GM18520 (cell line): ENCODE data around the gene GABARAP.

Experiments
- ATAC-seq: cut with Tn5 transposase; IDR thresholded peaks from one replicate; pipeline ENCODE4 v1.9.1; 2021; ENCODE audit not compliant: unreplicated experiment

The GABARAP gene

DNA sequence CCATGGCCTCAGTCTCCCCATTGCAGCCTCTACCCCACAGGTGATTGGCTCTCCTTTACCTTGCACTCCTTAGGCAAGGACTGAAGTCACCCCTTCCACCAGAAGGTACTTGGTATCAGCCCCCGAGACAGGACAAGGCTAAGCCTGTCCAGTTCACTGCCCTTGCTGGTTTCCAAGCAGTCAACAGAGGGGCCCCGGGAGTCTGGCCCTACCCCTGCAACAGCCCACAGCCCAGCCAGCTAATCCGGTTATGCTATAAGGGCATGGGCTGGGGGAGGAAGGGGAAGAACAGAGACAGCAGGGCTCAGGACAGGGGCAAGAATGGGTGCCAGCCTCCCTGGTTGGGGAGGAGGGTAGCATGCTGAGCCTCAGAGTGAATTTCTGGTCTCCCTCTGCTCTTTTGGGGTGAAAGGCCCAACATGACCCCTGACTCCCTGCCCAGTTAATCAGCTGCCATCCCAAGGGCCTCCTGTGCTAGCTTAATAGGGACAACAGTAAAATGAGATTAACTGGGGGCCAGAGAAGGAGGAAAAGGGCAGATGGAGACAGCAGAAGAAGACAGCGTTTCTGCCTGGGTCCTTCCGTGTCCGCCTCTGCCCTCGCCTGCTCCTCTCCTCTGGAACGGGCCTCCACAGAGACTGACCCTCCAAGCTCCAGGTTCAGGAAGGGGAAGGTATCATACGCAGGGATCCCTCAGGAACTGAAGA is 33.3 kb downstream of the GABARAP start:
- no peak for ATAC-seq

DNA sequence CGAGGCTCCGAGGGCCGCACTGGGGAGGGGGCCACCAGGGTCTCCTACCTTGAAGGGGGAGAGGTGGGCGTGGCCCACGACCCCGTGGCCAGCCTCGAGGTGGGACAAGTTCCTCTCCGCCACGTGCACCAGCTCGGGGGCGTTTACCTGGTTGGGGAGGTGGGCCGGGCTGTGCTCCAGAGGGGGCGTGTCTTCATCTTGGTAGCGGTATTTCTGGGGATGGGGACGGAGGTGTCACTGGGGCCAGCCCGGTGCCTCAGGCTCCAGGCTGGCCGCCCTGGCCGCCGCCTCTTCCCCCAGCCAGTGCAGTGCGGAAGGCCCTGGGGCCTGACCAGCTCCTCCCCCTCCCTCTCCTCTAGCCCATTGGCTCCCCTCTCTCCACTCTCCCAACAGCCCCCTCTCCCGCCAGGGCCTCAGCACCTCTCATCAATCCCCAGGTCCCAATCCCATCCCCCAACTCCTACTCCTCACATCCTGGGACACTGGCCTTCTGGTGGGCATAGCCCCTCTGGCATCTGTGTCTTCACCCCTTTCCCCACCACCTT is 34.1 kb downstream of the GABARAP start:
- ATAC-seq, result no peak

DNA sequence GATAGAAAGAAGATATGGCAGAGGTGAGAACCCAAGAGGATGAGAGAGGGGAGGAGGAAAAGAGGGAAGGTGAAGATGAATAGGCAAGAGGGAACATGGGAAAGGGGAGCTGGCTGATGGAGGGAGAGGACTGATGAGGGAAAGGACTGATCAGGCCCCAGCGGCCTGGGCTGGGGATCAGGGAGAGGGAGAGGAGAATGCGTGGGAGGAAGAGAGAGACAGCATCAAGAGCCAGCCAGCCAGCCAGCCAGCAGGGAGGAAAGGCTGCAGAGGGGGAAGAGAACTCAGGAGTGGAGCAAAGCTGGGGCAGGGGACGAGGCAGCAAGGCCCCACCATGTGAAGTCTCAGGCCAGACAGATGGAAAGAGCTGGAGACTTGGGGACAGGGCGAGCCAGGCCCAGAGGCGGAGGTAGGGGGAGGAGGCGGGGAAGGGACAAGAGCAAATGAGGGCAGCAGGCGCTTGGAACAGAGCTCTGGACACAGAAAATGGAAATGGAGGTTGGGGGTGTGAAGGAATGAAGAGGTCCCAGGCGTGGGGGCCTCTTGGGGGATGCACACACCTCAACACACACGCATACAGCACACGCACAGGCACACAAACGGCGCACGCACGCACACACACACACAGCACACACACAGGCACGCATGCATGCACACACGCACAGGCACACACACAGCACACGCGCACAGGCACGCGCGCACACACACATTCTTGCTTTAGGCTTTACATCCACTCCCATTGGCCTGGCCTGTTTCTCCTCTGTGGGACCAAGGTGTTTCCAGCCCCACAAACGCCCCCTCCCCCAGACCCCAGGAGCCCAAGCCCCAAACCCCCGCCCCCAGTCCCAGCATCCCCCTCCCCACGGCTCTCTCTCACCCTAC is 34.9 kb downstream of the GABARAP start:
- no peak for ATAC-seq

DNA sequence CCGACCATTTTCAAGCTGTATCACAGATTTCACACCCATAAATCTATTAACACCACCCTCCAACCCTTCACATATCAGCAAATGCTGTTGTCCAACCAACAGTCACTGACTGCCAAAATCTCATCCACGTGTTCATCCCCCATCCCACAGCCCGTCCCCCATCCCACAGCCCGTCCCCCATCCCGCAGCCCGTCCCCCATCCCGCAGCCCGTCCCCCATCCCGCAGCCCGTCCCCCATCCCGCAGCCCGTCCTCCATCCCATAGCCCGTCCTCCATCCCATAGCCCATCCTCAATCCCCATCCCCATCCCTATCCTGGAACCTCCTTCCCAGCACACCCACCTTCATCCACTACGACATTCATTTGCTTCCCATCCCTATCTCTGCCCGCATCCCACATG is 36.7 kb downstream of the GABARAP start:
- ATAC-seq, result no peak

DNA sequence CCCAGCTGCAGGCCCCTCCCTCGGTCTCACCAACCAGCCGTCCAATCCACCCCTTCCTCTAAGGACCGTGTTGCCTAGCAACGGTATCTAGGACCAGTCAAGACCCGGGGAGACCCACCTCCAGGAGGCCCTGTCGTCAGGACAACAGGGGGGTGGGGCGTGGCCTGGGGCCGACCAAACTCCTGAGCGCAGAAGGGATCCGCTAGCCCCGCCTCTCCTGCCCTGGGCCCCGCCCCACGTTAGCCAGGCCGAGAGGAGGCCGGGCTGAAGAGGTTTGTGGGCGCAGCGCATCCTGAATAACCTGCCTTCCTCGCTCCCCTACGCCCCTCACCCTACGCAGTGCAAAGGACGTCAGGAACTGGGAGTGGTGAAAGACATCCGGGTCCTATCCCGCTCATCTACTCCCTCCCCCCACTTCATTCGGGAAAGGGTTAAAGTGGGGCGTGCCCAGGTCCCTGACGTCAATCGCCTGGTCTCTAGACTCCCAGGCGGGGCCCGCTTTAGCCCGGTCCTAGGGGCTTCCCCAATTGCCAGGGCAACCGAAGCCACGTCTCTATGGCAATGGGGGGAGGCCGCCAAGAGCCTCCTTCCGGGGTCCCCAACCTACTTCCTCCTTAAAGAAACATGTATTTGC is 37.3 kb downstream of the GABARAP start:
- peak; percentile 68 for ATAC-seq

DNA sequence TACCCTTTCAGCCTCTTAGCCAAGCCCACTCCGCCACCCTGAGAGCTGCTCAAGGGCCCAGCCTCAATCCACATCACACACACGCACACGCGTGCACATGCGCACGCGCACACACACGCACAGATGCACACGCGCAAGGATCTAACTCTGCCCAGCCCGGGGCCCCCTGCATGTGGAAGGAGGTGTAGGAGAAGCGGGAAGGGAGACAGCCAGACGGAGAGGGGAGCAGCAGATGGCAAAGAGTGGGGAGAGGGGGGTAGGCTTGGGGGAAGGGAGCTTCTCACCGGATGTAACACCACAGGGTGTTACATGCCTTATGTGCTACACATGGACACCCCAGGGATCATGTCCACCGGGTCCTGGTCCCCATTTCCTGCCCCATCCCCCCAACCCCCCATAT is 37.9 kb downstream of the GABARAP start:
- no peak for ATAC-seq

DNA sequence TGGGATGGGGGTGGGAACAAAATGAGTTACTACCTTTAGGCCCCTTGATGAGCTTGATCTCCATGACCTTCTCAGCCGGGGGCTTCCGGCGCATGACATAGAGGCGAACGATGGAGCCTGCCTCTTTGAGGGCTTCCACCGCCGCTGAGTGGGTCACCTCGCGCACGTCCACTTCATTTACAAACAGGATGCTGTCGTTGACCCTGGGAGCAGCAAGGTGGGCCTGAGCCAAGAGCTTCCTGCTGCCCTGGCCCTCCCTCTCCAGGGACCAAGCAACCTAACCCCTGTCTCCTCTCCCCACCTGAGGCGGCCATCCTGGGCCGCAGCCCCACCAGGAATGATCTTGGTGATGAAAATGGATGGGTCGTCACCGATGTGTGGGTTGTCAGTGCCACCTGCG is 38.9 kb downstream of the GABARAP start:
- ATAC-seq, result no peak

DNA sequence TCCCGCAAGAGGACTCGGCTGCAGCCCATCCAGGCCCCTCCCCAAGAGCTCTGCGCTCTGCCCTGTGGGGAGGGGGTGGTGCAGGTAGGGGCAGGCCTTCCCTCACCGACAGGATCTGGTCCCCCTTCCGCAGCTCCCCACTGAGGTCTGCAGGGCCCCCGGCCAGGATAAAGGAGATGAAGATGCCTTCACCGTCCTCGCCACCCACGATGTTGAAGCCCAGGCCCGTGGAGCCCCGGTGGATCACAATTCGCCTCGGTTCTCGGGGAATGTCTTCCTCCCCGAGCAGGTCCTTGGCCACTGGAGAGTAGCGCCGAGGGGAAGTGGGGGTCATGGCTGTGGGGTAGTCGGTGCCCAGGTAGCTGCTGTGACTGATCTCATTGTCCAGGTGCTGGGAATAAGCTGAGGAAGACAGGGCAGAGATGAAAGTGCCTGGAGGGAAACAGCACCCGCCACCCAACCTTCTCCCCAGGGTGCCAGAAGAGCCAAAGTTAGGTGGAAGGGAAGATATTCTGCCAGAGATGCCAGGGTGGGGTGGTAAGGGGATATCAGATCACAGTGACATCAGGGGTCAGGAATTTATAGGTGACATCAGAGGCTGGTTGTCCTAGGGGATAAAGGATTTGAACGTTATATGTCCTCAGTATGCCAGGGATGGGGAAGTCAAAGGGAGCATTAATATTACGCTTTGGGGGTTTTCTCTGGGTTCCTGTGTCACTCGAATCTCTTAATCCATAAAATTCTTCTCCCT is 45.4 kb downstream of the GABARAP start:
- no peak for ATAC-seq

DNA sequence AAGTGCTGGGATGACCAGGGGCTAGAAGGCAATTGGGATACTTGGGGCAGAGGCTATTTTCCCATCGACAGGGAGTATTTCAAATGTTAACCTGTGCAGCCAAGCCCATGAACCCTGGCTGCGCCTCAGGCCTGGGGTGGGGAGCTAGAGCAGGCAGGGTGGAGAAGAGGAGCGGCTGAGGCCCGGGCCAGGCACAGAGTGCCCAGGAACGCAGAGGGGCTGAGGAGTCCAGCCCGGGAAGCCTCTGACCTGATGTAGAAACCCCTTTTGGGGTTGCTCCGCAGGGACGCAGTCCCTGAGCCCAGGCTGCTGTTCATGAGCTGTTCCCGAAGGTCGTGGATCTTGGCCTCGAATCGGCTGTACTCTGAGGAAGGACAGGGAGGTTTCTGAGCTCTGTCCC is 46.3 kb downstream of the GABARAP start:
- no peak for ATAC-seq

DNA sequence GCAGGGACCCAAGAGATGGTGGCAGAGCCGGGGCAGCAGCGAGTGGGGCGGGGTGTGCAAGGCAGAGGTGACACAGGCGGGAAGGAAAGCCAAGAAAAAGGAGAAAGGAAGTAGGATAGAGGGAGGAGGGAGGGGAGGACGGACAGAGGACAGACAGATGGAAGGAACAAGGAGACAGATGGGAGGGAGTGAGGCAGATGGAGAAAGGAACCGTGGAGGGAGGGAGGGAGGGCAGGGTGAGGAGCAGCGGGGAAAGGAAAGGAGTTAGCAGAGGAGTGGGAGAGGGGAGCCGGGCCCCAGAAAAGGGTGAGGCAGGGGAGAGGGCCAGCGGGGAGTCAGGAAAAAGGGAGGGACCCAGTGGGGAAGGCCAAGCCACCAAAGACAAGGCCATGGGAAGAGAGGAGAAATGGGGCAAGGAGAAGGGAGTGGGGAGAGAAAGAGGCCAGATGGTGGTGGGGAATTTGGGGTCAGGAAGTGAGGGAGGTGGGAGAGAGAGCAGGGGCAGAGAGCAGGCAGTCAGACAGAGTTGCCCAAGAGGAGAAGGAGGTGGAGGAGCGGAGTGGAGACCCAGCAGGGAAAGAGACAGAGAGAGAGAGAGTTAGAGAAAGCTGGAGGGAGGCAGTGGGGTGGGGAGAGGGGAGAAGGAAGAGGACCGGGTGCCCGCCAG is 49.8 kb downstream of the GABARAP start:
- no peak for ATAC-seq

DNA sequence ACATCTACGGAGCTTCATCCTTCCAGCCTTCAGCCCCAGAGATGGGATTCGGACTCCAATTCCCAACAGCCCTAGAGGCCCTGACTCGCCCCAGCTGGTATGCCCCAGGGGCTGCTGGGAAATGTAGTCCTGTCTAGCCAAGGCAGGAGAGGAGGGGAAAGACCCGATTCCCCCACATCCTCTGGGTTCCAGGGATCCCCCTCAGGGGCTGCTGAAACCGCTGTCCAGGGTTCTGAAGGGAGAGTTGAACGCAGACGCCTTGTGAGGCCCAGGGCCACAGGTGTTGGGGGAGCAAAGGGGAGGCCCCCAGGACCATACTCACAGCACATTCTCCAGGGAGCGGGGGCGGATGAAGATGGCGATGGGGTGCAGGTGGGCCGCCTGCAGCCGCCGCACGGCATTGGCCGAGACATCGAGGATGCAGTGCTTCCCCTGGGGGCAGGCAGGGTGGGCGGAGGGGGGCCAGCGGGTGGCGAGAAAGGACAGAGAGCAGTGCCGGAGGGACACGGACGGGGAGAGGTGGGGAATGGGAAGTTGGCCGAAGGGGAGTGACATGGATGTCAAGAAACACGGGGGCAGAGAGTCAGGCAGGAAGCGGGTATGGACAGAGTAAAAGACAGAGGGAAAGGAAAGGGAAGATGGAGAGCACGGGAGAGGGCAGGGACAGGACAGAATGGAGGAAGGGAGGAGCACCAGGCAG is 50.5 kb downstream of the GABARAP start:
- no peak for ATAC-seq

DNA sequence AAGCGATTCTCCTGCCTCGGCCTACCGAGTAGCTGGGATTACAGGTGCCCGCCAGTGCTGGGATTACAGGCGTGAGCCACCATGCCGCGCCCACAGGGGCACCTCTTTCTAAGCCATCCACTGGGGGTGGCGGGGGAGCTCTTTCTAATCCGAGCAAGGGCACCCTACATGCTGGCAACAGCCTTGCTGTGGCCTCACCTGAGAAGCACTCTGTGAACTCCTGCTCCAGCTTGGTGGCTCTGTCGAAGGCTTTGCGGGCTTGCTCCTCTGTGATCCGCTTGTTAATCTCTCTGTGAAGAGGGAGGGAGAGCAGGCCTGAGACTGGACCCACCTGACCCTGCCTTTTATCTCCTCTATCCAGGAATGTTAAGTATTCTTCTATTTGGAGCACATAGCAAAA is 51.2 kb downstream of the GABARAP start:
- ATAC-seq, result no peak

DNA sequence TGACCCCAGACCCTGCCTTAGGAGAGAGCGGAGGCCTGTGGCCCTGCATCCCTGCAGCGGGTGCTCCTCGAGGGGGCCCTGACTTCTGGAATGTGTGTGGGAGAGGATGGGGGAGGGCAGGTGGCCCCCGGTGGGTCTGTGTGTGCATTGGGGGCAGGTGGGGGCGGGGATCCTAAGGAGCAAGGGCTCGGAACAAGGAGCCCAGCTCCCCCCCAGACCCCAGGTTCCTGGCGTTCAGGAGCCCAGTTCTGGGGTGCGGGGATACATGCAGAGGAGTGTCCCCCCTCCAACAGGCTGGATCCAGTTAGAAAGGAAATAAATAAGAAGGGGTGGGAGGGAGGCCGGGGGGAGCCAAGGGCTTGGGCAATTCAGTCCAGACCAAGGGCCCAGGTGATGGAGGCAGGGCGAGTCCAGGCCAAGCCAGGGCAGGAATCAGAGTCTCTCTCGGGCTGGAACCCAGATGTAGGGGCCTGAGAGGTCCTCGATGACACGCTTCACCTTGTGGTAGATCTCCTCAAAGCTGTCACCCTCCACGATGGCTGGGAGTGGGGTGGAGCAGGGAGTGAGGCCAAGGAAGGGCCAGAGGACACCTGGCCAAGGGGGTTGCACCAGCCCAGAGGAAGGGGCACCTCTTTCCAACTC is 51.9 kb downstream of the GABARAP start:
- ATAC-seq, result no peak
